Esophagus muscularis mucosa (tissue), 3 donors: ENCODE measurements around the gene INSYN2B.

ENCODE experiments used
- CTCF ChIP-seq, 3 experiments: fragments of 200-600 bp in 2 of 3; fragments of 450-650 bp in 1 of 3; sonication (generic) in 2 of 3; IDR thresholded peaks; one replicate each; pipeline ENCODE4 v1.5.1; 2017 to 2019; ENCODE audit warnings: antibody characterized with exemption in 3 of 3, mild to moderate bottlenecking in 2 of 3, moderate library complexity in 1 of 3
- POLR2A ChIP-seq: fragments of 450-650 bp; IDR thresholded peaks from one replicate; pipeline ENCODE4 v1.6.1; 2017; ENCODE audit warnings: antibody characterized with exemption, moderate library complexity, mild to moderate bottlenecking, low read depth
- POLR2AphosphoS5 ChIP-seq, 2 donors: sonication (generic); formaldehyde crosslinking; IDR thresholded peaks; one replicate each; pipeline ENCODE4 v1.6.1; 2017; ENCODE audit warnings: antibody characterized with exemption in 2 of 2

- no peak for TF ChIP-seq POLR2A
- no peak for TF ChIP-seq POLR2AphosphoS5 (IDR thresholded peaks at IDR 0.05)
- TF ChIP-seq CTCF (IDR thresholded peaks at IDR 0.05): no peak
These were observed 110.1 kb downstream of the INSYN2B start for GRCh38 chr5:169870211-169870610.
